DOHH2 (cell line): ENCODE measurements around the gene PPIA.
A peak's percentile ranks its signal among the peaks of the same experiment; 100 is the strongest.

ENCODE experiments used
- H3F3A ChIP-seq: fragments of 200-600 bp; sonication (generic), shearing (Covaris generic); 2 replicates; pipeline ENCODE4 v1.6.0; 2016; ENCODE audit warnings: antibody characterized with exemption, mild to moderate bottlenecking; ENCODE audit not compliant: control insufficient read depth, insufficient read depth
- H3K27ac ChIP-seq: fragments of 200-600 bp; sonication (generic); 2 replicates; pipeline ENCODE4 v1.5.1; 2014; ENCODE audit warnings: low read depth, mild to moderate bottlenecking, low read length, moderate library complexity
- H3K27me3 ChIP-seq: fragments of 200-600 bp; sonication (generic); 2 replicates; pipeline ENCODE4 v1.6.1; 2014; ENCODE audit warnings: mild to moderate bottlenecking, low read length, mixed read lengths; ENCODE audit not compliant: control insufficient read depth
- H3K36me3 ChIP-seq: fragments of 200-600 bp; sonication (generic); 2 replicates; pipeline ENCODE4 v1.6.1; 2014; ENCODE audit warnings: mild to moderate bottlenecking, low read length, moderate library complexity, mixed read lengths; ENCODE audit not compliant: control insufficient read depth
- H3K4me1 ChIP-seq: fragments of 200-600 bp; sonication (generic); 2 replicates; pipeline ENCODE4 v1.6.1; 2014; ENCODE audit warnings: mild to moderate bottlenecking, low read length, mixed read lengths; ENCODE audit not compliant: control insufficient read depth
- H3K4me2 ChIP-seq: fragments of 200-600 bp; sonication (generic); 2 replicates; pipeline ENCODE4 v1.6.0; 2014; ENCODE audit warnings: mild to moderate bottlenecking, low read length, moderate library complexity
- H3K4me3 ChIP-seq: fragments of 200-600 bp; sonication (generic); 2 replicates; pipeline ENCODE4 v1.5.1; 2014; ENCODE audit warnings: mild to moderate bottlenecking, low read length, mixed read lengths
- H3K79me2 ChIP-seq: fragments of 200-600 bp; sonication (generic); 2 replicates; pipeline ENCODE4 v1.6.1; 2014; ENCODE audit warnings: mild to moderate bottlenecking, low read length, mixed read lengths; ENCODE audit not compliant: control insufficient read depth
- H3K9me2 ChIP-seq: fragments of 200-600 bp; sonication (generic); replicated peaks from 2 replicates; pipeline ENCODE4 v1.6.1; 2014; ENCODE audit warnings: mild to moderate bottlenecking, low read length, mixed read lengths; ENCODE audit not compliant: control insufficient read depth
- H3K9me3 ChIP-seq: fragments of 200-600 bp; sonication (generic); 2 replicates; pipeline ENCODE4 v1.6.1; 2014; ENCODE audit warnings: antibody characterized with exemption, low read length, mixed read lengths; ENCODE audit not compliant: control insufficient read depth, insufficient read depth
- H4K20me1 ChIP-seq: fragments of 200-600 bp; sonication (generic); 2 replicates; pipeline ENCODE4 v1.6.0; 2014; ENCODE audit warnings: low read depth, mild to moderate bottlenecking, antibody characterized with exemption, low read length, moderate library complexity; ENCODE audit not compliant: control insufficient read depth, insufficient read depth
- CTCF ChIP-seq: fragments of 200-600 bp; sonication (generic); IDR thresholded peaks from one replicate; pipeline ENCODE4 v1.5.1; 2014; ENCODE audit warnings: antibody characterized with exemption, mild to moderate bottlenecking, low read depth, low read length; ENCODE audit not compliant: poor library complexity, severe bottlenecking
- EZH2phosphoT487 ChIP-seq: fragments of 200-600 bp; sonication (generic); IDR thresholded peaks from 2 replicates; pipeline ENCODE4 v1.6.1; 2017; ENCODE audit warnings: borderline replicate concordance, mild to moderate bottlenecking, antibody characterized with exemption, low read length, moderate library complexity, mixed read lengths

PPIA gene

GRCh38 chr7:44752822-44753221 is 43.7 kb upstream of the PPIA start:
- H3K4me3 ChIP-seq: peak overlapping the region; percentile 4; the same call in 1 of the 2 replicates
- peaks cover 39% of the 10 kb centered on the region; the same call in 1 of the 2 replicates for H4K20me1 ChIP-seq
- peaks cover 52% of the 10 kb centered on the region for H3K4me1 ChIP-seq
- H3K36me3 ChIP-seq: peaks cover 41% of the 10 kb centered on the region
- no peaks in the 10 kb centered on the region for H3K27me3 ChIP-seq
- no peaks in the 10 kb centered on the region for H3K9me3 ChIP-seq
- peaks cover 4% of the 10 kb centered on the region; the same call in 1 of the 2 replicates for H3F3A ChIP-seq
- H3K79me2 ChIP-seq: peaks cover 69% of the 10 kb centered on the region
- H3K27ac ChIP-seq: no peak overlapping the region
- TF ChIP-seq CTCF (no peak), EZH2phosphoT487 (no peak)
- peak overlapping the region; percentile 24 for H3K4me2 ChIP-seq
- H3K9me2 ChIP-seq: no peaks in the 10 kb centered on the region

GRCh38 chr7:44754802-44755697 is 41.4 kb upstream of the PPIA start:
- Histone ChIP-seq H3F3A (peaks cover 4% of the 10 kb centered on the region; the same call in 1 of the 2 replicates), H3K36me3 (peaks cover 43% of the 10 kb centered on the region), H3K79me2 (peaks cover 57% of the 10 kb centered on the region), H3K4me2 (no peak overlapping the region), H3K9me3 (no peaks in the 10 kb centered on the region), H3K4me3 (no peak overlapping the region), H4K20me1 (peaks cover 30% of the 10 kb centered on the region; the same call in 1 of the 2 replicates), H3K27me3 (no peaks in the 10 kb centered on the region), H3K27ac (no peak overlapping the region), H3K4me1 (peaks cover 39% of the 10 kb centered on the region), H3K9me2 (no peaks in the 10 kb centered on the region)
- TF ChIP-seq CTCF: no peak
- no peak for TF ChIP-seq EZH2phosphoT487

- Histone ChIP-seq H3K36me3 (peaks cover 43% of the 10 kb centered on the region), H3K4me3 (no peak overlapping the region), H3K4me1 (peaks cover 30% of the 10 kb centered on the region), H3K9me2 (no peaks in the 10 kb centered on the region), H3K79me2 (peaks cover 48% of the 10 kb centered on the region), H3K9me3 (no peaks in the 10 kb centered on the region), H3K4me2 (no peak overlapping the region), H4K20me1 (peaks cover 23% of the 10 kb centered on the region; the same call in 1 of the 2 replicates), H3F3A (no peaks in the 10 kb centered on the region), H3K27me3 (no peaks in the 10 kb centered on the region), H3K27ac (no peak overlapping the region)
- TF ChIP-seq CTCF (no peak), EZH2phosphoT487 (no peak)
Observed at GRCh38 chr7:44755698-44756627, 40.5 kb upstream of the PPIA start.
